K562 (cell line): Measurements from ENCODE around the gene TCFL5. TPM values are rescaled to one million over a fixed set of nuclear protein-coding genes. Genes with fewer than 3 reads are reported as not detected.

Source experiments
- CHD7 ChIP-seq: fragments of 200-600 bp; sonication (generic); IDR thresholded peaks from one replicate; pipeline ENCODE4 v1.6.1; 2012; ENCODE audit warnings: mild to moderate bottlenecking, low read depth, low read length, inconsistent platforms
- FOXP1 ChIP-seq: sonication (generic); formaldehyde crosslinking; IDR thresholded peaks from 2 replicates; pipeline ENCODE4 v1.8.0; 2022; ENCODE audit warnings: mild to moderate bottlenecking, missing genetic modification reagents
- PHF20 ChIP-seq: fragments of 450-650 bp; IDR thresholded peaks from 2 replicates; pipeline ENCODE4 v1.6.1; 2018; ENCODE audit not compliant: partially characterized antibody
- POLR2A ChIP-seq: fragments of 450-650 bp; conservative IDR thresholded peaks from 2 replicates; pipeline ENCODE4 v1.6.1; 2016
- USF1 ChIP-seq: sonication (generic); formaldehyde crosslinking; IDR thresholded peaks from 2 replicates; pipeline ENCODE4 v1.9.0; 2022; ENCODE audit warnings: mild to moderate bottlenecking, missing genetic modification reagents
- ZKSCAN1 ChIP-seq: fragments of 150-350 bp; IDR thresholded peaks from 2 replicates; pipeline ENCODE4 v1.6.1; 2016; ENCODE audit warnings: low read depth, low read length
- polyA plus RNA-seq, 8 experiments: library from polyadenylated mRNA; depleted of rRNA in 4 of 8; stranded (reverse) in 5 of 8; unstranded in 3 of 8; fragments of >200 nt; fragmentation: Nextera tagmentation in 2 of 8; fragmentation: Illumina TruSeq in 1 of 8; extraction: Ambion mirVana in 2 of 8; extraction: Trizol in 1 of 8; gene quantifications; 2 replicates each; pipeline versions ENCODE4 v1.2.1 to v1.2.3, GENCODE V29; 2011 to 2014; ENCODE audit warnings: inconsistent platforms in 1 of 8, missing spikeins in 1 of 8
- total RNA-seq, 7 experiments: library from RNA; depleted of rRNA in 6 of 7; stranded (reverse); fragments of >200 nt in 6 of 7; fragmentation: Illumina TruSeq in 2 of 7; extraction: Trizol in 2 of 7; gene quantifications; 2 replicates each; pipeline versions ENCODE4 v1.2.1 to v1.2.3, GENCODE V29; 2011 to 2021; ENCODE audit warnings: low replicate concordance in 1 of 7

The TCFL5 gene
- total and polyA plus RNA-seq, 9 of the 15 experiments (the other 6 are each of a cell fraction or from before 2014, with no cell fraction given): 1.00 to 12.6 (median 9.1) TPM

GRCh38 chr20:62884556-62884955, 22.9 kb upstream of the TCFL5 start (continued):
- TF ChIP-seq CHD7: no peak
- TF ChIP-seq ZKSCAN1: no peak
- TF ChIP-seq PHF20: no peak
- no peak for TF ChIP-seq POLR2A
- no peak for TF ChIP-seq FOXP1 (CRISPR knock-in tag)
- no peak for TF ChIP-seq USF1
